Activated CD4-positive, CD25-positive, alpha-beta regulatory T cell treated with anti-CD3 and anti-CD28 coated beads, Interleukin-2, amount 50 U/mL, for 24 hours (primary cell): ENCODE data around the gene ADGRL1.

Experiments
- ATAC-seq, 2 donors: fragments of 150-1000 bp; cut with Tn5 transposase; one replicate each; pipeline ENCODE4 v1.10.0; 2021; ENCODE audit warnings: mild to moderate bottlenecking in 1 of 2, moderate library complexity in 1 of 2

ADGRL1 gene

DNA sequence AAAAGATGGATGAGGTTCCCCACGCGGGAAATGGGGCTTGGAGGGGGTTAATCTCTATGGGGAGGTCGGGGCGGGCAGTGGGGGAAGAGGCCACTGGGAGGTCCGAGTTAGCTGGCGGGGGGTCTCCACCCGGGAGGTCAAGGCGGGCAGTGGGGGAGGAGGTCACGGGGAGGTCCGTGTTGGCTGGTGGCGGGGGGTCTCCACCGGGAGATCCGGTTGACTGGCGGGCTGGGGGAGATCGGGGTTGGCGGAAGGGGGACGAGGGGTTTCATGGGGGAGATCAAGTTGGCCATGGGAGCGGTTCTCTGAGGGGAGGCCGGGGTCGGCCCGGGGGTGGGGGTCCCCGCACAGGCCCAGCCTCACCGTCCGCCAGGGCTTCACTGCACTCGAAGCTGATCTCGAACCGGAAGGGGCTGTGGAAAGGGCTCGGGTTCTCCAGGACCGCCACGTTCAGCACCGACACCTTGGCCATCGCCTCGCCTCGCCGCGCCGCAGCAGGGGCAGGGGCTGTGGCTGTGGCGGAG is 69.9 kb downstream of the ADGRL1 start:
- no peak for ATAC-seq

DNA sequence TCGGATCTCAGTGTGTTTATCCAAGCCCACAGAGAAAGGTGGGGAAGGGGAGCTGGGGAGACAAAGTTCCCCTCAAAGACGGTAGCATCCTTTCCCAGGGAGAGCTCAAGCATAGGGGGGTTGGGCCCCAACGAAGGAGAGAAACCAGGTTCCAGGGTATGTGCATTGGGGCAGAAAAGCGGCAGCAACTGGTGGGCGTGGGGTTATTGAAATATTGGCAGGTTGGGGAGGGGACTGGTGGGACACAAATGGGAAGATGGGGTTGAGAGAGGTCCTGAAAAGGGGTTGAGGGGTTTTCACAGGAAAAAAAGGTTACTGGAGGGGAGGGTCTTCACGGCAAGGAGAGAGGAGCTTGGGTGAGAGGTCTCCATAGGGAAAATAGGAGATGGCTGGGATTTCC is 70.6 kb downstream of the ADGRL1 start:
- no peak for ATAC-seq

DNA sequence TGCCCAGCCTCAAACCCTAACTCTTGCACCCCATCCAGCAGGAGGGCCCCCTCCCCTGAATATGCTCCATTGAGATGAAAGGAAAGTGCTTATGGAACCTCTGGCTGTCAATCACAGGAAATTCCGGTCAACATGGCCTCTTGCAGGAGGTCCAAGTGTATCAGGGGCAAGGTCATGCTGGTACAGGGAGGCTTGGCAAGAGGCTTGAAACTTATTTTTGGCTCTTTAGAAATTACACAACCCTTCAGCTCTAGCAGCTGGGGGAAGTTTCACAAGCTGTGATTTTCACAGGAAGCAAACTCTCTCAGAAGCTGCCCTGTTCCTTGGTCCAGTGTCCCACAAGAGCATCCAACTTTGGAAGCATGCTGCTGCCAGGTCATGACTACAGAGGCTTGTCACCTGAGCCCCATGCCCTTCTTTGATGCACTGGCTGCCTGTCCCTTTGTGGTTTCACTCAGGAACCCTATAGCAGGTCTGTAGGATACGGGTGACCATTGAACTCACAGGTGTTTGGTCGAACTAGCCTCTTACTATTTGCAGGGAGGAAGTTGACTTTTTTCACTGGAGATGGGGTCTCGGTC is 78.0 kb downstream of the ADGRL1 start:
- no peak for ATAC-seq

DNA sequence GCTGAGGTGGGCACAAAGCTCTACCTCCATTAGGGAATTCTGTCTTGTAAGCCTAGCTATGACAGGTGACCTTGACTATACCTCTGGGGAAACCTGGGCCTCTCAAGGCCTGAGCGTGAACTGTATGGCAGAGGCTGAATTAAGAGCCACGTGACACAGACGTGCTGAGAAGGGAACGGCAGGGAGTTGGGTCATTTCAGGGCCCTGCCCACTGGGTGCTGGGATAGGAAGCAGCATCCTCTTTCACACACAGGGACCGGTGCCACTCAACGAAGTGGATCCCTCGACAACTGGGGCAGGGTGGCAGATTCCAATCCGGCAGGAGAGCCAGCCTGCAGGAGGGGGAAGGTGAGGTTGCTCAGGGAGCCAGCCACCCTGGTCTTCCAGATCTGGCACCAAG is 78.8 kb downstream of the ADGRL1 start:
- ATAC-seq: no peak

DNA sequence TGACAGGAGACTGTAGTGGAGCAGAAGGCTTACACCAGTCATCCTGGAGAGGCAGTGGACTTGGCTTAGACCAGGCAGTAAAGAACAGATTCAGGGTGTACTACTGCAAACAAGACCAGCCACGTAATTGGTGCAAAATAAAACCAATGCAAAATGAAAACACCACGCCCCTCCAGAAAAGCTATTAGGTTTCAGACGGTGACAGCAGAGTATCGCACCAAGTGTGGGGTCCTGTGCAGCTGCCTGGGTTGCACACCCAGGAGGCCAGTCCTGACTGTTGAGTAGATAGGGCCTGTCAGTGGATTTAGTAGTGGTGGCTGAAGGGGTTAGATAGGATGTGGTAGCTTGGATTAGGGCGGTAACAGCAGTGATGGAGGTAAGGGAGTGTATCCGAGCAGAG is 83.0 kb downstream of the ADGRL1 start:
- ATAC-seq: no peak

DNA sequence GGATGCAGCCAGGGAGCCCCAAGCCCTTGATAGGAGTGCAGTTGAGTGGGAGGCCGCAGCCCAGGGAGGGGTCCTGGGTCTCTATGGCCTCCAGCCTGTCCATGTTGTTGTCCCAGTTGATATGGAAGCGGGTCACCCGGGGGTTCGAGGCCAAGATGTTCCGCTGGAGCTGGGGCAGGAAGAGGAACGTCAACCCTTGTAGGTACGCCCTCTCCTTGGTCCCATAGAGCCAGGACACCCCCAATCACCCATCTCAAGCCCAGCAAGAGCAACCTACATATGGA is 85.5 kb downstream of the ADGRL1 start:
- ATAC-seq: no peak

DNA sequence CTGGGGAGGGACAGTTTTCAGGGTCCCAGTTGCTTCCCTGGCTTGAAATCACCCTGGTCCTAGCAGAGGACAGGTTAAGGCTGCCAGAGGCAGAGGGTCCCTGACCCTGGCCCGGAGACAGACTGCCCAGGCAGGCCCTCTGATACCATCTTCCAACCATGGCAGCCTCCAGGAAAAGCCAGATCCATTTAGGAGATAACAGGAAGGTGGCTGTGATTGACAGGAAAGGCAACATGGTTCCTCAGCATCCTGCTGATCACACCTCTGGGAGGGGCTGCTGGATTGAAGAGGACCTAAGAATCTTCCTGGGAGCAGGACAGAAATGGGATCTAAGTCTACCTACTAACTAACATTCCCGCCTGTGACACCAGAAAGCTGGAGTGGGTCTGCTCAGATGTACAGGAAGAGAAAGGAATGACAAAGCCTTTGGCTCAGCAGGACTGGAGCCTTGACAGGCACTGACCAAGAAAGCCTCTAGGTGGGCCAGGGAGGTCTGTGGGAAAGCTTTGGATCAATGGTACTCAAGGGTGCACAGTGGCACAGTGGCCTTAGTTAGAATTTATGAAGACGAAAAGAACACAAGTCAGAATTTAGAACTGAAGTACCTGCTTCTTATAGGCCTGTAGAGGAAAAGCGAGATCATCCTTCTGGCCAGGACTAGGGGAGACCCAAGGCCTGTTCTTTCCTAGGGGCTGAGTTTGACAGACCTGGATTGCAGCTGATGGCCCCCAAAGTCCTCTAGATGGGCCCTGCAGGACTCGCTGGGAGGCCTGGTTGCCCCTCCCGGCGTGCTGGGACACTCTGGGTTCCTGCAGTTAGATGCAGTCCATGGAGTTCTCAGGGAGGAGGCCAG is 86.1 kb downstream of the ADGRL1 start:
- ATAC-seq: no peak

DNA sequence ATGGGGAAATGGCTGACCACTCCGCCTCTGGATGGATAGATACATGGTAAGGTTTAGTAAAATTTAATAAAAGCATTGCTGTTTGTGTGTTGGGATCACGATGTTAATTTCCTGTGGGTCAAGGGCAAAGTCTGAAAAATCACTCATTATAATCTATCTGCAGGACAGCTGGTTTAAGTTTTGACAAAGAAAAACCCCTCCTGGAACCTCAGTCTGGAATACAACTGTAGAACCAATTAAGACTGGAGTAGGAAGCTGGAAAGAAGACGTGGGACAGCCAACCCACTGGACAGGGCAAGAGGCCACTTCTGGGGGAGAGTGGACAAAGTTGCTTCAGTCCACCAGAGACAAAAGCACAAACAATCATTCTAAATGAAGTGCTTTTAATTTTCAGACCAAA is 86.8 kb downstream of the ADGRL1 start:
- ATAC-seq: no peak

DNA sequence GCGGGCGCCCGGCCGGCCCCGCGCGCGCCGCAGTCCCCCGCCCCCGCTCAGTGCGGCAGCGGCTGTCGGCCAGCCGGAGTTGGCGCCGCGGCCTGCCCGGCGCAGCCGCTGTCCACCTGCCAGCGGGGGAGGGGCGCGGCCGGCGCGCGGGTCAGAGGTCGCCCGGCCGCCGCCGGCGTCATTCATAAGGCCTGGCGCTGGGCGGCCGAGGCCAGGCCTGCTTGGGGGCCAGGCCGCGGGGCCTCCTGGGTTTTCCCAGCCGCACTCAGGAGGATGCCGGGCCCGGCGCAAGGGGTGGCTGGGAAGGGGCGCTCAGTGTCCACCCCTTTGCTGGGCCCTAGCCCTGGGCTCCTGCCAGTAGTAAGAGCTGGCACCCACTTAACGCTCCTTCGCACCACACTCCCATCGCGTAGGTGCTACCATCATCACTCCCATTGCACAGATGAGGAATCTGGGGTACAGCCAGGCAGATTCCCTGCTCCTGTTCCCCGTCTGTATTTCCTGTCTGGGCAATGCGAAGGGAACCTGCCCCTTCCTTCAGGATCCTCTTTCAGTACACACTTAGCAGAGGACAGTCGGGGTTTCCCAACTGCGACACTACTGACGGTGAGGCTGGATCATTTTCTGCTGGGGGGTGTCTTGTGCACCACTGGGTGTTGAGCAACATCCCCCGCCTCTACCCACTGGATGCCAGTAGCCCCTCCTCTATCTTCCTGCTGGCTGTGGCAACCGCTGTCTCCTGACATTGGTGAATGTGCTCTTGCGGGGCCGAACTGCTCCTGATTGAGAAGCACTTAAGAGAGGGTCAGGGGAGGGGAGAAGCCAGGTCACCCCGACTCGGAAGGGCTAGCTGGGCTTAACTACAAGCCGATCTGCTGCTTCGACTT is 87.6 kb downstream of the ADGRL1 start:
- no peak for ATAC-seq

DNA sequence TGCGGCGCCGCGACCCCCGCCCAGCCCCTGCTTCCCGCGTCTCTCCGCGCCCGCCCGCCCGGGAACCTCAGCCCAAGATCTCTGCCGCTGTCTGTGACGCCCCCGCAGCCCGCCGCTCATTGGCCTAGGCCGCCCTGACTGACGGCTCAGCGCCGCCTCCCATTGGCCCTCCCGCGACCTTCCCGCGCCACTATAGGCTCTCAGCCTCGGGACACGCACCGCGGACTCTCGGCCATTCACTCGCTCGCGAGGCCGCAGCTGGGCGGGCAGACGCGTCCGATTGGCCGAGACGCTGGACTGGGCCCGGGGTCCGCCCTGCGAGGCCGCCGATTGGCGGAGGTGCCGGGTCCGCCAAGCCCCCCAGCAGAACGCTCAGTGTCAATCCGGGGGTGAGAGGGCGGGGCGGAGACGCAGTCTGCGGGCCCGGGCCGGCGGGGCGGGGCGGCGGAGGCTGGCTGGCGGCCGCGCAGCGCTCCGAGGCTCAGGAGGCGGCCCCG is 88.3 kb downstream of the ADGRL1 start, which contains the start of gene PRKACA:
TSS of gene PRKACA (minus strand) at position 95 of the 497 bp plus-strand sequence. CDS start 215 bp downstream, outside the sequence.
- peak; percentile 95 for ATAC-seq

DNA sequence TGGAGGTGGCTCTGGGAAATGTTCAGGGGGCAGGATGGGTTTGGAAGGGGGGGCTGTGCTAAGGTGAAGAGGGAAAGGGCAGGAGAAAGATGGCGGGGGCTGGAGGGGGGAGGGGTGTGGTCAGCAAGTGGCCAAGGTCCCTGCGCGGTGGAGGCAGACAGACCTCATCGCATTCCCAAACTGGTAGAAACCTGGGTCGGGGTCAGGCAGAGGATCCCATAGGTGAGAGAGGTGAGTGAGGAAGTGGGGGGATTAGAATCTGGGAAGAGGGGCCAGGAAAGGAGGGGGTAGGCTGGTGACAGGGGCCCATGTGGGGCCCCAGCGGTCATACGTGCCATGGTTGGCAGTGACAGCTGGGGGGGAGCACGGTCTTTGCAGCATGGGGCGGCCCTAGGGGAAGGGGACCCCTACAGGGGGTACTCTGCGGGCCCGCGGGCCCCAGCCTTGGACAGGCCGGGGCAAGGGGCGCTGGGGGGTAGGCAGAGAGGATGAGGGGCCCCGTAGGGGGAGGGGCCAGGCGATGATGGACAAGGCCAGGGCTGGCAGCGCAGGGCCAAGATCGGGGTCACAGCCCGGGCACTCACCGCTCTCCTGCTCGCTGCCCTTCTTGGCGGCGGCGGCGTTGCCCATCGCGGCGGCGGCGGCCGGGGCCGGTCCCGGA is 88.9 kb downstream of the ADGRL1 start:
- ATAC-seq: peak; percentile 0

DNA sequence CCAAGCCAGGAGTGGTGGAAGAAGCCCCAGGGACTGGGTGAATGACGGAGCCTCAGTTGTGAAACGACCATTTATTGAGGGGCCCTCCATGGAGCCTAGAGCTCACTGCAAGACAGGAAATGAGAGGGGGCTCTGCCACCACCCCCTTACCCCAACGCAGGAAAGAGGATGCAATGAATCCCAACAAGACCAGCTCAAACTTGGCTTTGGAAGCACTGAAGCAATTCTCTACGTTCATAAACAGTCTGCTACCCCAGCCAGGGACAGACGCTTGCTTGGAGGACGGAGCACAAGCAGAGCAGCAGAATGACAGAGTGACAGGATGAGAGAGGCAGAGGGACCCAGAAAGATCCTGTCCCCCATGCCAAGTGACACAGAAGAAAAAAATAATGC is 89.4 kb downstream of the ADGRL1 start:
- ATAC-seq: no peak

DNA sequence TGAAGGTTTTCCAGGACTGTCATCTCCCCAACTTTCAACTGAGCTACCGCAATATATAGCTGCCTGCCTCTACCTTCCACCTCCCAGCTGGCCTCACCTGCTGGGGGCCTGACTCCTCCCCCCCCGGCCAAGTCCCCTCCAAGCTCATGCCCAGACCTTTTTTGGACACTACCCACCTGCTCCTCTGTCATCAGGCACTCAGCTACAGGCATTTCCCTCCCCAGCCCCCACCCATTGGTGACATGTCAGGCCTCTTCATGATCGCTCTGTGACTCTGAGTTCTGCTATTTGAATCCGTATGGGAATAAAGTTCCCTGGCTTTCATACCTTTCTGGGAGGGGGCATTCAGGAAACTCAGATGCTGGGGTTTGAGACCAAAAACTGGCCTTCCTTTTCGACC is 90.2 kb downstream of the ADGRL1 start:
- no peak for ATAC-seq

DNA sequence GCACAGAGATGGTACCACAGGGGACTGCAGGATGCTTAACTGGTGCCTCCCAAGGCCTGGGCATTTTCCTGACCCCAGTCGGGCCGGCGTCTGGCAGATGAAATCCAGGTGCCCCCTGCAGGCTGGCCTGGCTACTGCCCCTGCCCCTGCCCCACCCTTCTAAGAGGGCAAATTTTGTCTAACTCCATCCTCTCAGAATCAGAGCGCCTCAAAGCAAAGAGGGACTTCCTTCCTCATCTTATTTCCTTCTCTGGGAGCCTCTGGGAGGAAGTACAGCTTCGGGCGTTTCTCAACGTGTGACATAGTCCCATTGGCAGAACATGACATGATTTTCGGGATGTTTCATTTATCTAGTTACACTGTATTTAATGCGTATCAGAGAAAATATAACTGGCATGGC is 91.1 kb downstream of the ADGRL1 start:
- no peak for ATAC-seq

DNA sequence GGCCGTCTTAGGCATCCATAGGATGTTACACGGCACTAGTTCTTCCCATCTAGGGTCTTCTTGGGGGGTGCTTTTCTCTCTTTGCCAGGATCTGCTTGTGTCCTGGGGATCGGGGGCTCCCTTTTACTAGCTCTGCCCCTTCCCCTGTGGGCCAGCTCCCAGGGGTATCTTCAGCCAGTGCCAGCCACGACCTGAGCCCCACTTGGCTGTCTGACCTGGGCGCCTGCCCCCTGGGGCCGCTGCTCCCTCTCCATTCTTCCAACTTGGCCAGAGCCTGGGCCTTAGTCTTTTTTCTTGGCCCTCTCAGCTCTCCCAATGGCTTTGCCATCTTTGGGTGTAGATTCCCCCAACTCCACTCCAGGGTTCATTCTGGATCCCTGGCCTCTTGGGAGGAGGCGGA is 91.5 kb downstream of the ADGRL1 start:
- ATAC-seq: no peak

DNA sequence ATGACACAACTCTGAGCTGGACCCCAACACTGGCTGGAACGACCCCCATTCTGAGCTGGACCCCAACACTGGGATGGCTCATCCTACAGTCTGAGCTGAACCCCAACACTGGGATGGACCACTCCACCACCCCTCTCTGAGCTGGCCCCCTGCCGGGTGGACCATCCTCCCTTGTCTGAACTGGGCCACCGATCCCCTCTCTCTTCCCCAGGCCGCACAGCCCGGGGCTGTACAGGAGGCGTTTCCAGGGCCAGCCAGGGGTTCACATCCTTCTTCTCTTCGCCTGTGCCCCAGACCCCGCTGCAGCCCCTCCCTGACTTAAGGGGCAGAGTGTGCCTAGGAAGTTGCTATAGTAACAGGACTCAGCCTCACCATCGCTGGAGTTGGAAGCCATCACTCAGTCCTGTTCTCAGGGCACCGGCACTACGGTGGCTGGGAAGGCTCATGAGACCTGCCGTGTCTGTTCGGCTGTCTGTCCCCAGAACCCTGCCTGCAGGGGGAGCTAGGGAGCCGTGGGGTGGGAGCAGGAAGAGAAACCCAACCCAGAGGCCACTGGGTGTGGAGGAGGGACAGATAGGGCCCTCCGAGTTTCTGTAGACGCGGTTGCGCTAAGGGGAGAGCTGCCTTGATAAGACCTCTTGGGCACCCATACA is 92.1 kb downstream of the ADGRL1 start:
- ATAC-seq: no peak

DNA sequence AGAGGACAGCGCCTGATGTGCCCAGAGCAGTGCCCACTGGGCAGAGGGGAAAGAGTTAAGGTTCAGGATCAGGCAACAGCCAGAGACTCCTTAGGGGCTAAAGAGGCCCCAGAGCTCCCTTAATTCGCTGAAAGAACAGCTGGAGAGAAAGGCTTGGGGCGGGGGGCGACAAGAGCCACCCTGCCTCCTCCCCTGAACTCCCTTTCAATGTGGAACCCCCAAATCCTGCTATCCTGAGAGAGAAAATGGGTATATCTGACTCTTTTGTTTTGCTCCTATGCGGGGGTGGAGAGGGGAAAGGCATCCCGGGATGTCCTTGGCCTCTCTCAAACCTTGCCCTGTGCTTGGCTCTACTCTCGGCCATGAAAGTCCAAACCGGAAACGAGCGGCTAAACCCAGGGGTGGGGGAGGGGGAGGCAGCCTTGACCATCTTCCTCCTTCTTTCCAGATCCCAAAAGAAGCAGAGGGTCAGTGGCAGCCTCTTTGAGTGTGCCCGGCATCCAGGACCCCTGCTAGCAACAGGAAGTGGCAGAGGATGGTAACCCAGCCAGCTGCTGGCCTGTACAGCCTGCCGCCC is 93.1 kb downstream of the ADGRL1 start:
- ATAC-seq: no peak

DNA sequence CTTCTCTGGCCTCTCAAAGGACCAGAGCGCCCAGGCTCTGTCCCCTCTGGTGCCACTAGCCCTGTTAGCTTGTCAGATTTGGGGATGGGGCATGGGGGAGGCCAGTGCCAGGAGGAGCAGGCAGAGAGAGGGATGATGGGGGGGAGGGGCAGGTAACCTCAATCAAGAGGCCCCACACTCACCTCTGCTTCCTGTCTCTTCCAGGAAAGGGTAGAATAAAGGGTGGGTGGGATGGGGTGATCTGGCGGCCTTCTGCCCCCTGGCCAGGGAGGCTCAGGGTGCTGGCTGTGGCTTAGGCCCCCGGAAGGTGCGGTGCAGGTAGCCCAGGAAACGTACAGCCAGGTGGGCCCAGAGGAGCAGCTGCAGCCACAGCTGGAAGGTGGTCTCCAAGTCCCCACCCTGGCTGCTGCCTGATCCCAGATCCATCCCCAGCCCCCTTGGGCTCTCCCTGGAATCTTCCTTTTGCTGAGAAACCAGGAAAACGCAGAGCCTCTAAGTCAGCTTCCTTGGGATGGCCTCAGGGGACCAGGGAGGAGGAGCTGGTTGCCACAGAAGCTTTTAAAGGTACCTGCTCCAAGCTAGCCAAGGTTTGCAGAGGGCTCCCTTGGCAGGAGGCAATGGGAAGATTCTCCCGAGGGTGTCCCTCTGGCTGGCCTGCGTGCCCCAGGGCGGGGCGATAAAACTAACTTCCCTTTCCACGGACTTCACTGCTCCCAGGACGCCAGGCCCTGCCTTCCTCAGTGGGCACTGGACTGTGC is 93.7 kb downstream of the ADGRL1 start:
- no peak for ATAC-seq

DNA sequence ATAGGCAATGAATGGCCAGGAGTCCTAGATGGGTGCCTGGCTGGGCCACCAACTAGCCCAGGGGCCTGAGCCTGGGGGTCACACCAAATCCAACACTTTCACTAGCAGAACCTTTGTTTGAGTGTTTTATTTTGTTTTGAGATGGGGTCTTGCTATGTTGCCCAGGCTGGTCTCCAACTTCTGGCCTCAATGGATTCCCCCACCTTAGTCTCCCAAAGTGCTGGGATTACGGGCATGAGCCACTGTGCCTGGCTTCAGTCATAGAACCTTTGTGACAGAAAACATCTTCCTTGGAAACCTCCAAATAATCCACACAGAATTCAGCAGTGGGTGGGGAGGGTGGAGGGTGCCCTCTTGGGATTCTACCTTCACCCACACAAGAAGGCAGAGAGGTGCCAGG is 94.5 kb downstream of the ADGRL1 start:
- ATAC-seq: no peak

DNA sequence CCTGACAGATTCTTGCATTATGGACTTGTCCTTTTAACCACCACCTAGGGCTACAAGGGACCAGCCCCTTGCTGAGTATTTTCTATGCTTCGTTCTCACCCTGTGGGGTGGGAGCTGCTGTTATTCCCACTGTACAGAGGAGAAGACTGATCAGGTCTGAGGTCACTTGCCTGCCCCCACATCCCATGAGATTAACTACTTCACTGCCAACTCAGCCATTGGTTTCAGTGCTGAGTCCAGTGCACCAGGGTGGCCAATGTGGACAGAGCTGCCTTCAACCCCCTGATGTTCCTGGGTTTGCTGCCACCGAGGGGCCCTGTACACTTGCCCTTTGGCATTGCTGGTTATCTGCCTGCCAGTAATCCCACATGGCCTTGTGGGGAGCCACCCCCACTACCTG is 95.3 kb downstream of the ADGRL1 start:
- ATAC-seq: no peak
